NCI-H2107 (cell line): ENCODE data around the gene RBM20.

ENCODE experiments used
- DNase-seq: peaks from one replicate; lab custom pipeline; 2025; lab: John Stamatoyannopoulos, UW

The RBM20 gene

GRCh38 chr10:110679486-110680272, 35.5 kb downstream of the RBM20 start:
- no peak for DNase-seq

GRCh38 chr10:110680273-110681020, 36.3 kb downstream of the RBM20 start:
- no peak for DNase-seq

- peak; percentile 2 for DNase-seq
Observed at GRCh38 chr10:110681023-110681681, 37.0 kb downstream of the RBM20 start.

GRCh38 chr10:110682348-110682747, 38.2 kb downstream of the RBM20 start:
- DNase-seq, result no peak

GRCh38 chr10:110684800-110685446, 40.8 kb downstream of the RBM20 start:
- DNase-seq, result no peak

- no peak for DNase-seq
Observed at GRCh38 chr10:110686047-110686446, 41.9 kb downstream of the RBM20 start.

- no peak for DNase-seq
Observed at GRCh38 chr10:110686949-110687348, 42.8 kb downstream of the RBM20 start.

- no peak for DNase-seq
Observed at GRCh38 chr10:110687400-110687799, 43.3 kb downstream of the RBM20 start.

- no peak for DNase-seq
Observed at GRCh38 chr10:110691139-110691538, 47.0 kb downstream of the RBM20 start.

- DNase-seq, result no peak
Observed at GRCh38 chr10:110694263-110694662, 50.1 kb downstream of the RBM20 start.

GRCh38 chr10:110694820-110695538, 50.8 kb downstream of the RBM20 start:
- DNase-seq, result no peak

- no peak for DNase-seq
Observed at GRCh38 chr10:110695539-110695886, 51.4 kb downstream of the RBM20 start.

- no peak for DNase-seq
Observed at GRCh38 chr10:110696436-110696835, 52.3 kb downstream of the RBM20 start.

GRCh38 chr10:110698340-110698739, 54.2 kb downstream of the RBM20 start:
- DNase-seq, result no peak

- no peak for DNase-seq
Observed at GRCh38 chr10:110698782-110699201, 54.7 kb downstream of the RBM20 start.

GRCh38 chr10:110699859-110700468, 55.8 kb downstream of the RBM20 start:
- no peak for DNase-seq

- no peak for DNase-seq
Observed at GRCh38 chr10:110700947-110701616, 56.9 kb downstream of the RBM20 start.

GRCh38 chr10:110701617-110701971, 57.5 kb downstream of the RBM20 start:
- no peak for DNase-seq

- no peak for DNase-seq
Observed at GRCh38 chr10:110704070-110704469, 59.9 kb downstream of the RBM20 start.

GRCh38 chr10:110704906-110705476, 60.9 kb downstream of the RBM20 start:
- no peak for DNase-seq
